ENCODE data around the gene RBM15.
A peak's percentile ranks its signal among the peaks of the same experiment; 100 is the strongest.

Gene RBM15

DNA sequence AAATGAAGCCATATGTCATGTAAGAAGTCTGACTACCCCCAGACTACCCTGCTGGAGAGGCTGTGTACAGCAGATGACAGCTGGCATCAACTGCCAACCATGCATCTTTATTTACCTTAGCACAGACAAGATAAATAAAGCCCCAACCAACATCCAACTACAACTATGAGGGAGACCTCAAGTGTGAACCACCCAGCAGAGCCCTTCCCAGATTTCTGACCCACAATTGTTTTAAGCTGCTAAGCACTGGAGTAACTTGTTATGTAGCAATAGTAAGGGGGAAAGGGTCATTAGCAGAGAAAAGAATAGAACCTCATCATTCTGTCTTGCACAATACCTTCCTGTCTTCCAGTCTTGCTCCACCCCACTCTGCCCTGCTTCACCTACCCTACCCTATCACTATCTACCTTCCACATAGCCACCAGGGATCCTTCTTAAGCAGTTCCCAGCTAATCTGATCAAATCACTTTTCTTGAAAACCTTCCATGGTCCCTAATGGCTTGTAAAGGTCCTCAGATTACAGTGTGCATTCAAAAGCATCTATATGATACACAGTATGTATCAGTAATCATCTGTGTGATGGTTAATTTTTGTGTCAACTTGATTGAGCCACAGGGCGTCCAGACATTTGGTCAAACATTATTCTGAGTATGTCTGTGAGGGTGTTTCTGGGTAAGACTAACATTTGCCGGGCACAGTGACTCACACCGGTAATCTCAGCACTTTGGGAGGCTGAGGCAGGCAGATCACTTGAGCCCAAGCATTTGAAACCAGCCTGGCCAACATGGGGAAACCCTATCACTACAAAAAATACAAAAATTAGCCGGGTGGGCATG is 19.6 kb upstream of the RBM15 start:
- DNase-seq (ENCODE audit: low spot score), result no peak

- DNase-seq (ENCODE audit: low spot score), result no peak
Observed at GRCh38 chr1:110320168-110320518, 19.0 kb upstream of the RBM15 start.

DNA sequence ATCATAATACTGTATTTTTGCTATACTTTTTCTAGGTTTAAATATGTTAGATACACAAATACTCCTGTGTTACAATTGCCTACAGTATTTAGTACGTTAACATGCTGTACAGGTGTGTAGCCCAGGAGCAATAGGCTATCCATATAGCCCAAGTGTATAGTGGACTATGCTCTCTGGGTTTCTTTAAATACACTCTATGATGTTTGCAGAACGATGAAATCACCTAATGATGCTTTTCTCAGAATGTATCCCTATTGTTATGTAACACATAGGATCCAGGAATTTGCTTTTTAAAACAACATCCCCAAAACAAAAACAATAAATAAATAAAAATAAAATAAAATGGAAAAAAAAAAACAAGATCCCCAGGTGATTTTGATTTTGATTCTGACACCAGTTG is 18.1 kb upstream of the RBM15 start:
- DNase-seq (ENCODE audit: low spot score), result no peak

DNA sequence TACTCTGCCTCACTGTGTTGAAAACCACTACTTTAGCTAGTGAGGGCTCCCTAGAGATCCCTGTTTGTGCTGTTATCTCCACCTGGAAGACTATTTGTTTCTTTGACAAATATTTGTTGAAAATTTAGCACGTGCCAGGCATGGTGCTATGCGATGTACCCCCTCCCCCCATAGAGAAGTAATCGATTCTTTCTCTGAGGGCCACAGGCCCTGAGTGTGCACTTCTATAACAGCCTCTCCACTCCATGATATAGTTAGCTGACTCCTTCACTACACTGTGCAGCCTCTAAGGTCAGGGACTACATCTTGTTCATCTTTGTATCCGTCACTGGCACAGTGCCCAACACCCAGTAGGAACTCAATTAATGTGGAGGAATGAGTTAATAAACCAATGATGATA is 17.3 kb upstream of the RBM15 start:
- no peak for DNase-seq (ENCODE audit: low spot score)

- DNase-seq (ENCODE audit: low spot score), result no peak
Observed at GRCh38 chr1:110324667-110325066, 14.5 kb upstream of the RBM15 start.

DNA sequence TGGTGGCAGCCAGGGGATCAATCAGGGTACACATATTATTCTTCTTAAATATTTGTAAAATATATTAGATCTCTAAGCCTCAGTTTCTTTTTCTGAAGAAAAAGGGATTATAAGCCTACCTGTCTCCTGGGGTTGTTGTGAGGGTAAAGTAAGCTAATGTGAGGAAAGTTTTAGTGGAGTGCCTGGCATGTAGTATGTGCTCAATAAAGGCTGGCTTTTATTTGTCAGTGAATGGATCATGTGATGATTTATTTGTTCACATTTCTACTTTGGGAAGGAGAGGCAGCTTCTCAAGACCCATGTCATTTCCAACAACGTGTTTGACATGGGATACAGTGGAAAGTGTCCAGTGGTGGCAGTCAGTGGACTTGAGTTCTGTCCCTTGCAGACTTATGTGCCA is 12.4 kb upstream of the RBM15 start:
- DNase-seq (ENCODE audit: low spot score), result no peak

GRCh38 chr1:110328274-110328673 is 10.9 kb upstream of the RBM15 start:
- DNase-seq (ENCODE audit: low spot score), result no peak

DNA sequence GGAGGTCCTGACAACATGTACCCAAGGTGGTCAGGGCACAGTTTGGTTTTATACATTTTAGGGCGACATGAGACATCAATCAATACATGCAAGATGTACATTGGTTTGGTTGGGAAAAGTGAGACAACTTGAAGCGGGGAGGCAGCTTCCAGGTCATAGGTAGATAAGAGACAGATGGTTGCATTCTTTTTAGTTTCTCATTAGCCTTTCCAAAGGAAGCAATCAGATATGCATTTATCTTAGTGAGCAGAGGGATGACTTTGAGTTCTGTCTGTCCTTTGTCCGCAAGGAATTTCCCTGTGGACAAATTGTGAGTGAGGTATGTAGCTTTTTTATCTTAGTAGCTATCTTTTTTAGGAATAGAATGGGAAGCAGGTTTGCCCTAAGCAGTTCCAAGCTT is 10.5 kb upstream of the RBM15 start:
- no peak for DNase-seq (ENCODE audit: low spot score)

DNA sequence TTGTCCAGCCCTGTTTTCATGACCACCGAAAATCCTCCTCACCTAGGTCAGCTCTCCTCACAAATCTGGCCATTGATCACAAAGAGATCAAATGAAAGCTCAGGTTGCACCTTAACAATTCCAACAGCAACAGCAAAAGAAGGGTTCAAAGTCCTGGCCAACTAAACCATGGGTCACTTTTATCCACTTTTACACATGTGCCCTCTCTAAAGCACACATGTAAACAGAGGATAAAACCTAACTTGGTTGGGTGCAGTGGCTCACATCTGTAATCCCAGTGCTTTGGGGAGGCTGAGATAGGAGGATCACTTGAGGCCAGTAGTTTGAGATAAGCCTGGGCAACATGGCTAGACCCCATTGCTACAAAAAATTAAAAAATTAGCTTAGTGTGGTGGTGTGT is 3.9 kb upstream of the RBM15 start:
- DNase-seq (ENCODE audit: low spot score), result no peak

- DNase-seq (ENCODE audit: low spot score), result no peak
Observed at GRCh38 chr1:110336300-110337039, 2.7 kb upstream of the RBM15 start.

- no peak for DNase-seq (ENCODE audit: low spot score)
Observed at GRCh38 chr1:110337704-110338308, 1.4 kb upstream of the RBM15 start.

- DNase-seq (ENCODE audit: low spot score), result peak; percentile 79
Observed at GRCh38 chr1:110338309-110338885, 780 bp upstream of the RBM15 start.

DNA sequence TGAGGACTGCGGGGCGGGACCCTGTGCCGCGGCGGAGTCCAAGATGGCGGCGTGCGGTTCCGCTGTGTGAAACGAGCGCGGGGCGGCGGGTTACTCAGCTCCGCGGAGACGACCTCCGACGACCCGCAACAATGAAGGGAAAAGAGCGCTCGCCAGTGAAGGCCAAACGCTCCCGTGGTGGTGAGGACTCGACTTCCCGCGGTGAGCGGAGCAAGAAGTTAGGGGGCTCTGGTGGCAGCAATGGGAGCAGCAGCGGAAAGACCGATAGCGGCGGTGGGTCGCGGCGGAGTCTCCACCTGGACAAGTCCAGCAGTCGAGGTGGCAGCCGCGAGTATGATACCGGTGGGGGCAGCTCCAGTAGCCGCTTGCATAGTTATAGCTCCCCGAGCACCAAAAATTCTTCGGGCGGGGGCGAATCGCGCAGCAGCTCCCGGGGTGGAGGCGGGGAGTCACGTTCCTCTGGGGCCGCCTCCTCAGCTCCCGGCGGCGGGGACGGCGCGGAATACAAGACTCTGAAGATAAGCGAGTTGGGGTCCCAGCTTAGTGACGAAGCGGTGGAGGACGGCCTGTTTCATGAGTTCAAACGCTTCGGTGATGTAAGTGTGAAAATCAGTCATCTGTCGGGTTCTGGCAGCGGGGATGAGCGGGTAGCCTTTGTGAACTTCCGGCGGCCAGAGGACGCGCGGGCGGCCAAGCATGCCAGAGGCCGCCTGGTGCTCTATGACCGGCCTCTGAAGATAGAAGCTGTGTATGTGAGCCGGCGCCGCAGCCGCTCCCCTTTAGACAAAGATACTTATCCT is 430 bp downstream of the RBM15 start:
- no peak for DNase-seq (ENCODE audit: low spot score)

GRCh38 chr1:110340207-110340468 is 961 bp downstream of the RBM15 start:
- DNase-seq (ENCODE audit: low spot score), result no peak

GRCh38 chr1:110341146-110341871 is 2.1 kb downstream of the RBM15 start:
- DNase-seq (ENCODE audit: low spot score), result no peak

- DNase-seq (ENCODE audit: low spot score), result no peak
Observed at GRCh38 chr1:110341872-110342331, 2.7 kb downstream of the RBM15 start.

DNA sequence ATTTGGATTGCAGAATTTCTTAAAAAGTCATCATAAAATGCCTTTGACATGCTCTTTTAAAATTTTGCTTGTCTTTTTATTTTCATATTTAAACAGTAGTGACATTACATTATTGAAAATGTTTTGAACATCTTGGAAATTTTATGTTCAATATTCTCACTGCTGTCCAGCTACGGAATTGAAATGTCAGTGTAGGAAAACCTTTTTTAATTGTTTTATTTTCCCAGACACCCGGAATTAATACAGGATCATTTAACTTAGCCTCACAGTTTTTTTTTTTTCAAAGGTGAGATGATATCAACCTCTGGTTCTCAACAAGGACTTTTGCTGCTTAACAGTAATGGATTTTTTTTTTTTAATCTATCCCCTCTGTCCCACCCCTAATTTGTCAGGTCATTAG is 4.1 kb downstream of the RBM15 start:
- DNase-seq (ENCODE audit: low spot score), result no peak

DNA sequence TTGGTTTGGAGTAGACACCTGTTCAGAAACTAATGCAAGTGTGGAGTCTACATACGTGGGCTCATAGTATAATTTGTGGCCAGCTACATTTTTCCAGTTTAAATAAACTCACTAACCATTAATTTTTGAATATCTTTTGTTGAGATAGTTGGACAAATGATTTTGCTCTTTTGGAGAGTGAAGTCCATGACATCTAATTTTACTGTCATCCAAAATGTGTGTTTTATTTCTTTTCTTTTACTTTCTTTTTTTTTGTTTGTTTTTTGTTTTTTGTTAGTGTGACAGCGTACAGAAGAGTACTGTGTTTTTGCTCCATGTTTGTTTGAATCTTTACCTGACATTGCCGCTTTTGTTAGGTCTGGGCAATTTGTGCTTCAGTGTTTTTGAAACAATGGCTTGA is 5.0 kb downstream of the RBM15 start:
- no peak for DNase-seq (ENCODE audit: low spot score)

GRCh38 chr1:110345480-110345879 is 6.3 kb downstream of the RBM15 start:
- DNase-seq (ENCODE audit: low spot score), result no peak

- no peak for DNase-seq (ENCODE audit: low spot score)
Observed at GRCh38 chr1:110346690-110347089, 7.5 kb downstream of the RBM15 start.

DNA sequence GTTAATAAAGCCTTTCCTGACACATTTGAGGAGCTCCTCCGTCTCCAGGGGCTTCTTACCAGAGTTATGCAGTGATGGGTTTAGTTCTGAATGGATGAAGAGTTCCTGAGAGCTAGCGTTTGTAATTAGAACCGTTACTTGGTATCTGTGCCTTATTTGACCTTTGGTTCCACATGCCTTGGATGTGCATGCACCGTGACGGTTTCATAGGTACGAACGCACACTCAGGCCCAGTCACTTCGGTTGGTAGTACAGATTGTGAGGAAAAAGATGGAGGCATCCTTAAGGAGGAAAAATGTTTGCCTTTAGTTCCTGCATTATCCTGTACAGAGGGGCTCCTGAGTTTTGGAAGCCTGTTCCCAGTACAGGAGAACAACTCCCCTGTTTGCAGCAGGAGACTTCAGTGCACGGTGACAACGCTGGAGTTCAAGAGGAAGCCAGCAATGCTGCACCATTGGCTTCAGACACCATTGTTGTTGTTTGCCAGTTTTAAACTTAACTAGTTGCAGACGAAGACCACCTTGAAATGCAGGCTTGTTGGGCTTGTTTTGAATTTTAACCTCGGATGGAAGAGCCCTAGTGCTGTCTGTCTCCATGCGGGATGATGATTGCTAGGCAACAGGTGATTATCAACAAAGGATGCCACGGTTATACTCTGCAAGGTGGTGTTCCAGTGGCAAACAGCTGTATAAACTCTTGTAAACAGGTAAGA is 8.2 kb downstream of the RBM15 start:
- no peak for DNase-seq (ENCODE audit: low spot score)

Measured in HuH-7 (cell line).